ENCODE data around the gene ENOX1.

The ENOX1 gene

GRCh38 chr13:43545317-43545874 is 241.4 kb downstream of the ENOX1 start:
- no peak for DNase-seq (ENCODE audit: low read depth)

DNA sequence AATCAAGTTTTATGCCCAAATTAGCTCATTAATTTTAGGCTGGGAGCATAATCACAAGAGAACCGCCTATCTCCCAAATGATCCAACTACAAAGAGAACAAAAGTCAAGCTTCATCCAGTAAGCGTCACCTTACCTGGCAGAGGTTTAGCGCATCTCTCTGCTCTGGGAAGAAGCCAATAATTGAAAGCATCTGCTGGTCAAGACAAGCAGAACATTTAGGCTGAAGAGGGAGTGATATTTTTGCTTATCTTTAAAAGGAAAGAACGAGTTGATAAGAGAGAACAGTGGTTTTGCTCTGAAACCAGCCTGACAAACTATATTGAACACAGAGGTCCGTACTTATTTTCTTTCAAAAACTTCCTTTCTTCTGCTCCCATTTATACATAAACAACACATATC is 242.1 kb downstream of the ENOX1 start:
- DNase-seq (ENCODE audit: low read depth): no peak

DNA sequence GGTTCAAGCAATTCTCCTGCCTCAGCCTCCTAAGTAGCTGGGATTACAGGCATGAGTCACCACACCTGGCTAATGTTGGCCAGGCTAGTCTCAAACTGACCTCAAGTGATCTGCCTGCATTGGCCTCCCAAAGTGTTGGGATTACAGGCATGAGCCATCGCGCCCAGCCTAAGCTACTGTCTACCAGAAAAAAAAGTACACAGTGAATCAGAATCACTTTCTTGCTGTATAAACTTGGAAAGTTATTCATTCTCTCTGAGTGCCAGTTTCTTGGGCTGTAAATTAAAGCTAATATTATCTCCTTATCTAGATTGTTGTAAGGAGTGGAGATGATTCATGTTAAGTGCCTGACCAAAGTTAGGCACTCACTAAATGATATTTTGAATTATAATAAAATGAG is 242.8 kb downstream of the ENOX1 start:
- no peak for DNase-seq (ENCODE audit: low read depth)

DNA sequence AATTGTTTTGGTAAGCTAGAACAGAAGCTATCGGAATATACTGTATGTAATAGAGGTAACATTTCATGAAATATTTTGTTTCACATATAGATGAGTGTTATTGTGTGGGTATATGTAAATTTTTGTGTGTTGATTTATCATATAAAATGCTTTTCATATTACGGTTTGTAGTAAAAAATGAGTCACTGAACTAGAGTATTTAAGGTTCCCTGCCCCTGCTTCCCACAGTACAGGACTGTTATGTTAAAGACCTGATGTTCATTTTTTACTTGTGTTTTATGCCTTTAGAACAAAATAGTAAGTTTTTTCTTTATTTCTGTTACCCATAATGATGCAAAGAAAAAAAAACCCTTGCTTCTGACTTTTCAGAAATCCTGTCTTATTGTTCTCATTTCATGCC is 243.4 kb downstream of the ENOX1 start:
- DNase-seq (ENCODE audit: low read depth): no peak

GRCh38 chr13:43537124-43537523 is 249.6 kb downstream of the ENOX1 start:
- DNase-seq (ENCODE audit: low read depth): no peak

GRCh38 chr13:43529796-43530195 is 257.0 kb downstream of the ENOX1 start:
- no peak for DNase-seq (ENCODE audit: low read depth)

GRCh38 chr13:43528992-43529391 is 257.8 kb downstream of the ENOX1 start:
- DNase-seq (ENCODE audit: low read depth): no peak

GRCh38 chr13:43522788-43523187 is 264.0 kb downstream of the ENOX1 start:
- DNase-seq (ENCODE audit: low read depth): no peak

- no peak for DNase-seq (ENCODE audit: low read depth)
These were observed 266.4 kb downstream of the ENOX1 start for GRCh38 chr13:43520351-43520750.

DNA sequence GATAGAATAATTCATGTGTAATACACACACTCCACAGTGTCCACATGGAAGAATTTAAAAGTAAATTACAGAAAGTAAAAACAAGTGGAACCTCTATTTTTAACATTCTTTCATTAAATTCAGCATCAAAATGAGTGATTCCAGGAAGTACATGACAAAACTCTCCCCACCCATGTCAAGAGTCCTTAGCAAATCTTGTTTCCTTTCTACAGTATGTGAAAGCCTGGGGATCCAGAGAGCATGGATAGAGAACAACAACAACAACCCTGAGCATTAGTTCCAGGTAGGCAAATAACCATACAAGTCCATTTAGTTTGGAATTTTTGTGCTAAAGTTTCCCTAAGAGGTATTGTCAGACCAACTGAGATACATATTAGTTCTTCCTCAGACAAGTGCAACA is 267.9 kb downstream of the ENOX1 start:
- no peak for DNase-seq (ENCODE audit: low read depth)

GRCh38 chr13:43516401-43516833 is 270.4 kb downstream of the ENOX1 start:
- no peak for DNase-seq (ENCODE audit: low read depth)

DNA sequence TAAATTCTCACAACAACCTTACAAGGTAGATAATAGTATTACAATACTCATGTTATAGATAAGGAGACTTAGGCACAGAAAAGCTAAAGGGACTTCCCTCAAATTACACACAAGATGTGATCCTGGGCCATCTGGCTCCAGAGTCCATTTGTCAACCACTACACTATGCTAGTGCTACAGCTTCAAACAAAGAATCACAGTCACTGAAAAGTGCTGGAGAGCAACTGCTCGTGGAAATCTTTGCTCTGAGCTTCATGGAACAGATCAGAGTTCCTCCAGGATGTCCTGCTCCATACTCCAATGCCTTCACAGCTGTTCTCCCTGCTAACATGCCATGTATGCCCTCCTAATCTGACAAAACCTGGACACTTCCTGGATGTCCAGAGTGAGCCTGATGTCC is 271.2 kb downstream of the ENOX1 start:
- no peak for DNase-seq (ENCODE audit: low read depth)

DNA sequence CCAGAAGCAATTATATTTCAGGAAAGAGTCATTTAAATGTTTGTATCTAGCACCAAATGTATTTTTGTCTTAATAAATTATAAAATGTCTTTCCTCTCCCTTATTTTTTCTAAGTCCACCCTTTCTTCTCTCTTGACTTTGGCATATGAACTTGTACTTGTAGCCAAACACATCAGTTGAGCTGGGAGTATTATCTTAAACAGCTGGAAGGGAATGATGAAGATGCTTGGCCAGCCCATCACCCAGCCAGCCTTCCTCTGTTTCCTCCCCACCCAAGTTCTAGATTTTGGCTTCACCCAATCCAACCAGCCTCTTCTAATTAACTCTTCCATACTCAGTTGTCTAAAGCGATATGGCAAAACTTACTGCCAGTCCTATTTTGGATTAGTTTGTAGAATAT is 272.5 kb downstream of the ENOX1 start:
- no peak for DNase-seq (ENCODE audit: low read depth)

DNA sequence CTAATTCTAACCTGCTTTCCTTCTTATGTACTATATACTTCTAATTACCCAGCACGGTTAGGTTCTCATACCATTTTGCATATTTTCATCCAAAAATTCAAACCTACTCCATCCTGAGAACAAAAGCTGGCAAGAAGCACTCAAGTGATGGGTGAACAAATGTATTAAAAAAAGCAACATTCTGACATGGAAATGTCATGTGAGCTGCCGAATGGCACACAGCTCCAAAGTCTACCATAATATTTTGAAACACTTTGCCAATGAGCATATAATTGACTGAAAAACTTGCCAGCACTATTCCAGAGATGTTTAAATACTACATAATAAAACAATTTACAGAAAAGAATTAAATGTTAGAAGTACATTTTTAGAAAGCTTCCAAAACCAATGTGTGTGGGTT is 274.6 kb downstream of the ENOX1 start:
- DNase-seq (ENCODE audit: low read depth): no peak

DNA sequence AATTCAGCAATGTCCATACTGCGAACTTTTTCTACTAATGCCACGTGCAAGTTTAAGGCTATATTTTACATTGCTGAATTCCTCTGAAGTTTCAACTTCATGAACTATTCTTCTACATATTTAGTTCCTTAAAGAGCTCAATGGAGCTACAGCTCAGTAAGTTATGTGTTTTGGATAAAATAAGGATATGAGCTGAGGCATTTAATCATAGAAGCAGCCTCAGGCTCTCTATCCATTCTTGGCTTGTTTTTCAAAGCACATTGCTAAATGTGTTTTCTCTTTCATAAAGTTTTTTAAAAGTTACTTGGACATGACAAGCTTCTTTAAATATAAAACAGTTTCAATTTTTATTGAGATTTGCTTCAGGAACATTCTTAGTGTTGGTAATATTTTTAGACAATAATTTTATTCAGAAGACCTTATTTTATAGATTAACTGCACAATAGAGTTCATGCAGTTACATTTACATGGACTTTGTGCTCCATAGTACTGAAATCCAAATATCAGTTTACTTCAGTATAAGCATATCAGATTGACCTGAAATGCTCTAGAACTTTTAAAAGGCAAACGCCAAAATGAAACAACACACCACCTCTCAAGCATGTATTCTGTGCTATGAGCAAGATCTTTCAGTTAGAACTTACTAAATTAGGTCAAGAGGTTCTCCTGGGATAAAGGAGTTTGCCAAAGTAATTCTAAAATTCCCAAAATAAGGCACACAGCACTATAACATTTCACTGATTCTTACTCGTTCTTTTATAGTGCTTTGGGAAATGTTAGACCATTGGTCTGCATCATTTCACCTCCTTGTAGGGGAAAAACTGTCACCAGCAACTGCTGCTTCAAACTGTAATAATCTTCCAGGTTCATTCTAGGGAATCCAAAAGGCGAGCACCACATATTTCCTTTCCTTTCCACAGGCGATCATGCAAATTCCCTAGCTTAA is 275.5 kb downstream of the ENOX1 start:
- DNase-seq (ENCODE audit: low read depth): no peak

DNA sequence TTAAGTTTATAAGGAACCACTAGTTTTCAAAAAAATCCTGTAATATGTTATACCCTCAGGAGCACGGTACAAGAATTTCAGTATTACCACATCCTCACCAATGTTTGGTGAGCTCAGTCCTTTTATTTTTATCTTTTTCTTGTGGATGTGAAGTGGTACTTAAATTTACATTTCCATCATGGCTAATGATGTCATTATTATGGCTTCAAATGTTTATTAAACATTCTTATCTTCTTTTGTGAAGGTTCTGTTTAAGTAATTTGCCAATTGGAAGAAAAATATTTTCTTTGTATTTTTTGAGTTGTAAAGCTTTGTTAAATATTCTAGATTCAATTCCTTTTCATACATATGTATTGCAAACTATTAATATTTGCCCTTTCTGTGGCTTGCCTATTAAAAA is 291.0 kb downstream of the ENOX1 start:
- DNase-seq (ENCODE audit: low read depth): no peak

GRCh38 chr13:43494206-43494605 is 292.6 kb downstream of the ENOX1 start:
- DNase-seq (ENCODE audit: low read depth): no peak

DNA sequence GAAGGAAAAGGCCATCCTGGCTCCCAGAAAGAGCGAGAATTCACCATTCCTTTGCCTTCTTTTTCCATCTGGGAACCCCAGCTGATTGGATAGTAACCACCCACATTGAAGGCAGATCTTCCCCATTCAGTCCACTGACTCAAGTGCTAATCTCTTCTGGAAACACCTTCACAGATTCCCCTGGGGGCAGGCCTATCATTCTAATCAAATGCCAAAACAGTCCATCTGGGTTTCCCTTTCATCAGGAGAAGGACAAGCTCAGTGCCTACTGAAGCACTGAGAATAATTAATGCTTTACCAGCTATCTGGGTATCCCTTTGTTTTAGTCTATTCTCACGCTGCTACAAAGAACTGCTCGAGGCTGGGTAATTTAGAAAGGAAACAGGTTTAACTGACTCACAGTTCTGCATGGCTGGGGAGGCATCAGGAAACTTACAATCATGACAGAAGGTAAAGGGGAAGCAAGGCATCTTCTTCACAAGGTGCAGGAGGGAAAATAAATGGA is 293.2 kb downstream of the ENOX1 start:
- DNase-seq (ENCODE audit: low read depth): no peak

- no peak for DNase-seq (ENCODE audit: low read depth)
These were observed 294.0 kb downstream of the ENOX1 start for GRCh38 chr13:43492745-43493144.

- DNase-seq (ENCODE audit: low read depth): no peak
These were observed 294.5 kb downstream of the ENOX1 start for GRCh38 chr13:43492311-43492710.

DNA sequence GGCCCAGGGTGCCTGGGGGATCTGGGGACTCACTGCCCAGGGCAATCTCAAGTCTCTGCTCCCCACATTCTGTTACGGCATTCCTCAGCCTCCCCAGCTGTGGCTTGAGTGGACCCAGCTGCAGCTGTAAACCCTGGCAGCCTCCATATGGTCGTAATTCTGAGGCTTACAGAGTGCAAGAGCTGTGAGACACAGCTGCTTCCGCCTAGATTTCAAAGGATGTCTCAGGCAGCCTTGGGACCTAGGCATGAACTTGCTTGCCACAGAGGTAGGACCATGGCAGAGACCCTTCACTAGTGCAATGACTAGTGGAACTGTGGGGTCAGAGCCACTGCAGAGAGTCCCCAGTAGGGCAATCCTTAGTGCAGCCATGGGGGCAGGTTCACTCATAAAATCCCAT is 297.5 kb downstream of the ENOX1 start:
- DNase-seq (ENCODE audit: low read depth): no peak

DNA sequence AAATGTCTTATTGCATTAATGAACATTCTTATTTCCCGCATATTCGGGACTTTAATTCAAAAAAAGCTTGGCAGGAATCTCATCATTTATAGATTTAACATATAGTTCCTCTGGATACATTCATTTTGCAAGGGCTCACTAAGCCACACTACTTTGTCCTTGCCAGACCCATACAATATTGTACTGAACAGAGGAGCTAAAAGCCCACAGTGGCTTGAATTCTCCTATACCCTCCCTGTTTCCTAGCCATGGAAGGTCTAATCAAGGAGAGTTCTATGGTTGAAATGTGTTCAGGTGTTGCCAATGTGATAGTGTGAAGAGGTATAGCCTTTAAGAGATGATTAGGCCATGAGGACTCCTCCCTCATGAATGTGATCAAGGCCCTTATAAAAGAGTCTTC is 298.9 kb downstream of the ENOX1 start:
- no peak for DNase-seq (ENCODE audit: low read depth)

DNA sequence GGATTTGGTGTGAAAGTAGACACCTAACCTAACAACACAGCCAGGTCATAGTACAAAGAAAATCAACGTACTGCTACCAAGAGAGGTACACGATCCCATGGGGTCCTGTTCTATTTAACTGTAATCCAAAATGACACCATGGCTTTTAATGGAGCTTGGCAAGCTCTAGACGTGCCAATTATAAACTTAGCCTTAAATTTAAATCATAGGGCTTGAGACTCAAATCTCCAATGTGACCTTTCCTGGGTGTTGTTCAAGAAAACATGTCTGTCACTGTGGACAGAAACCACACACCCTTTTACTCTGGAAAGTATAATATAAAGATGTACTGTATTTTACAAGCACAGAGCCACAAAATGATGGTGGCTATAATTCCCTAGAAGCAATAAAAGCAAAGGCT is 299.3 kb downstream of the ENOX1 start:
- DNase-seq (ENCODE audit: low read depth): no peak

All from activated gamma-delta T cell treated with anti-CD3 and anti-CD28 coated beads, Interleukin-2, amount 50 U/mL, for 16 hours (primary cell).